HEK293 (cell line): ENCODE results near the gene FOXP1.

ENCODE experiments used
- CTCF ChIA-PET: fragments of 350-600 bp; formaldehyde crosslinking; extraction: SDS; loops from one replicate; lab custom pipeline; 2021; ENCODE audit warnings: antibody characterized with exemption; lab: Yijun Ruan, JAX
- POLR2A ChIA-PET: fragments of 300-600 bp; formaldehyde crosslinking; extraction: SDS; loops from one replicate; lab custom pipeline; 2020; ENCODE audit warnings: antibody characterized with exemption, inconsistent platforms; lab: Yijun Ruan, JAX
- H3K27ac ChIP-seq: fragments of 200-500 bp; sonication (Bioruptor generic); 2 replicates; pipeline ENCODE4 v1.5.1; 2014; ENCODE audit warnings: low read depth, low read length, control low read depth, inconsistent platforms; ENCODE audit errors: extremely low read depth
- H3K36me3 ChIP-seq, 2 experiments: fragments of 200-500 bp in 1 of 2; sonication (Bioruptor generic) in 1 of 2; 1 replicate in 1 of 2; 2 replicates in 1 of 2; pipeline ENCODE4 v1.5.1; 2014 to 2017; ENCODE audit warnings: inconsistent platforms in 2 of 2, low read length in 2 of 2; ENCODE audit not compliant: control insufficient read depth in 2 of 2, insufficient read depth in 1 of 2
- H3K4me1 ChIP-seq: fragments of 200-500 bp; sonication (Bioruptor generic); 2 replicates; pipeline ENCODE4 v1.5.1; 2014; ENCODE audit warnings: mild to moderate bottlenecking, low read length, inconsistent platforms; ENCODE audit not compliant: control insufficient read depth, insufficient read depth
- H3K4me3 ChIP-seq: 2 replicates; pipeline ENCODE4 v1.5.1; 2011; ENCODE audit warnings: low read depth, mild to moderate bottlenecking, control low read depth, low read length, moderate library complexity
- H3K9me3 ChIP-seq: fragments of 200-500 bp; sonication (Bioruptor generic); 2 replicates; pipeline ENCODE4 v1.5.1; 2014; ENCODE audit warnings: low read depth, low read length, inconsistent platforms; ENCODE audit not compliant: control insufficient read depth, insufficient read depth
- GLIS1 ChIP-seq: fragments of 450-650 bp; formaldehyde crosslinking; IDR thresholded peaks from 2 replicates; pipeline ENCODE4 v1.5.1; 2016; ENCODE audit warnings: missing biosample characterization, missing genetic modification characterization
- OSR2 ChIP-seq: fragments of 450-650 bp; formaldehyde crosslinking; IDR thresholded peaks from 2 replicates; pipeline ENCODE4 v1.5.1; 2016; ENCODE audit warnings: missing biosample characterization, missing genetic modification characterization
- SALL2 ChIP-seq: fragments of 450-650 bp; formaldehyde crosslinking; IDR thresholded peaks from 2 replicates; pipeline ENCODE4 v1.5.0; 2017; ENCODE audit warnings: missing biosample characterization, mild to moderate bottlenecking, missing genetic modification characterization, borderline replicate concordance
- SETDB1 ChIP-seq: IDR thresholded peaks from one replicate; pipeline ENCODE4 v1.6.1; 2017; ENCODE audit warnings: mild to moderate bottlenecking, low read length, moderate library complexity, mixed read lengths; ENCODE audit not compliant: insufficient read length
- ZBTB1 ChIP-seq: fragments of 450-650 bp; formaldehyde crosslinking; IDR thresholded peaks from 2 replicates; pipeline ENCODE4 v1.5.1; 2016; ENCODE audit warnings: missing biosample characterization, missing genetic modification characterization
- ZBTB6 ChIP-seq: fragments of 450-650 bp; formaldehyde crosslinking; IDR thresholded peaks from 2 replicates; pipeline ENCODE4 v1.5.1; 2017; ENCODE audit warnings: missing biosample characterization, missing genetic modification characterization
- ZNF214 ChIP-seq: fragments of 450-650 bp; formaldehyde crosslinking; IDR thresholded peaks from 2 replicates; pipeline ENCODE4 v1.5.1; 2017; ENCODE audit warnings: missing biosample characterization, mild to moderate bottlenecking, missing genetic modification characterization, borderline replicate concordance
- ZNF423 ChIP-seq: fragments of 450-650 bp; formaldehyde crosslinking; IDR thresholded peaks from 2 replicates; pipeline ENCODE4 v1.5.1; 2016; ENCODE audit warnings: missing biosample characterization, missing genetic modification characterization
- ZNF544 ChIP-seq: fragments of 450-650 bp; formaldehyde crosslinking; IDR thresholded peaks from 2 replicates; pipeline ENCODE4 v1.5.0; 2017; ENCODE audit warnings: missing biosample characterization, missing genetic modification characterization
- ZNF549 ChIP-seq: fragments of 450-650 bp; IDR thresholded peaks from 2 replicates; pipeline ENCODE4 v1.5.1; 2018; ENCODE audit warnings: missing biosample characterization, missing genetic modification characterization, mild to moderate bottlenecking, inconsistent platforms, moderate library complexity
- ZNF555 ChIP-seq: fragments of 450-650 bp; formaldehyde crosslinking; conservative IDR thresholded peaks from 2 replicates; pipeline ENCODE4 v1.5.1; 2017; ENCODE audit warnings: missing biosample characterization, mild to moderate bottlenecking, missing genetic modification characterization, inconsistent platforms
- ZNF670 ChIP-seq: fragments of 450-650 bp; formaldehyde crosslinking; IDR thresholded peaks from 2 replicates; pipeline ENCODE4 v1.5.1; 2016; ENCODE audit warnings: missing biosample characterization, missing genetic modification characterization, low read depth
- ZNF704 ChIP-seq: fragments of 450-650 bp; formaldehyde crosslinking; IDR thresholded peaks from 2 replicates; pipeline ENCODE4 v1.5.1; 2016; ENCODE audit warnings: missing biosample characterization, missing genetic modification characterization
- TF ChIP-seq, protein P1 (sequence below): fragments of 450-650 bp; formaldehyde crosslinking; IDR thresholded peaks from 2 replicates; pipeline ENCODE4 v1.5.1; 2016; ENCODE audit warnings: missing biosample characterization, missing genetic modification characterization
- TF ChIP-seq, protein P2 (sequence below): fragments of 450-650 bp; formaldehyde crosslinking; IDR thresholded peaks from 2 replicates; pipeline ENCODE4 v1.5.1; 2017; ENCODE audit warnings: missing biosample characterization, missing genetic modification characterization
- TF ChIP-seq, protein P3 (sequence below): fragments of 450-650 bp; formaldehyde crosslinking; IDR thresholded peaks from 2 replicates; pipeline ENCODE4 v1.5.1; 2016; ENCODE audit warnings: missing biosample characterization, missing genetic modification characterization, borderline replicate concordance

FOXP1 gene

GRCh38 chr3:71492566-71492965 is 91.0 kb downstream of the FOXP1 start:
- no peaks in the 10 kb centered on the region for H3K9me3 ChIP-seq
- H3K36me3 ChIP-seq = peaks cover 0 to 21% of the 10 kb centered on the region in 2 experiments; a peak in 1 of 3 replicates
- TF ChIP-seq ZNF555 (no peak), ZNF214 (tag by site-specific recombination) (no peak), GLIS1 (tag by site-specific recombination) (no peak), SALL2 (tag by site-specific recombination) (no peak), ZNF670 (tag by site-specific recombination) (no peak), ZNF544 (tag by site-specific recombination) (no peak), OSR2 (tag by site-specific recombination) (no peak), ZNF423 (tag by site-specific recombination) (no peak), ZBTB1 (tag by site-specific recombination) (no peak), ZBTB6 (no peak)
- TF ChIP-seq, protein P1, sequence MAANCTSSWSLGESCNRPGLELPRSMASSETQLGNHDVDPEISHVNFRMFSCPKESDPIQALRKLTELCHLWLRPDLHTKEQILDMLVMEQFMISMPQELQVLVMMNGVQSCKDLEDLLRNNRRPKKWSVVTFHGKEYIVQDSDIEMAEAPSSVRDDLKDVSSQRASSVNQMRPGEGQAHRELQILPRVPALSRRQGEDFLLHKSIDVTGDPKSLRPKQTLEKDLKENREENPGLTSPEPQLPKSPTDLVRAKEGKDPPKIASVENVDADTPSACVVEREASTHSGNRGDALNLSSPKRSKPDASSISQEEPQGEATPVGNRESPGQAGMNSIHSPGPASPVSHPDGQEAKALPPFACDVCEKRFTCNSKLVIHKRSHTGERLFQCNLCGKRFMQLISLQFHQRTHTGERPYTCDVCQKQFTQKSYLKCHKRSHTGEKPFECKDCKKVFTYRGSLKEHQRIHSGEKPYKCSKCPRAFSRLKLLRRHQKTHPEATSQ = no peak
- TF ChIP-seq, protein P2, sequence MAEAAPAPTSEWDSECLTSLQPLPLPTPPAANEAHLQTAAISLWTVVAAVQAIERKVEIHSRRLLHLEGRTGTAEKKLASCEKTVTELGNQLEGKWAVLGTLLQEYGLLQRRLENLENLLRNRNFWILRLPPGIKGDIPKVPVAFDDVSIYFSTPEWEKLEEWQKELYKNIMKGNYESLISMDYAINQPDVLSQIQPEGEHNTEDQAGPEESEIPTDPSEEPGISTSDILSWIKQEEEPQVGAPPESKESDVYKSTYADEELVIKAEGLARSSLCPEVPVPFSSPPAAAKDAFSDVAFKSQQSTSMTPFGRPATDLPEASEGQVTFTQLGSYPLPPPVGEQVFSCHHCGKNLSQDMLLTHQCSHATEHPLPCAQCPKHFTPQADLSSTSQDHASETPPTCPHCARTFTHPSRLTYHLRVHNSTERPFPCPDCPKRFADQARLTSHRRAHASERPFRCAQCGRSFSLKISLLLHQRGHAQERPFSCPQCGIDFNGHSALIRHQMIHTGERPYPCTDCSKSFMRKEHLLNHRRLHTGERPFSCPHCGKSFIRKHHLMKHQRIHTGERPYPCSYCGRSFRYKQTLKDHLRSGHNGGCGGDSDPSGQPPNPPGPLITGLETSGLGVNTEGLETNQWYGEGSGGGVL (tag by site-specific recombination) = no peak
- TF ChIP-seq, protein P3, sequence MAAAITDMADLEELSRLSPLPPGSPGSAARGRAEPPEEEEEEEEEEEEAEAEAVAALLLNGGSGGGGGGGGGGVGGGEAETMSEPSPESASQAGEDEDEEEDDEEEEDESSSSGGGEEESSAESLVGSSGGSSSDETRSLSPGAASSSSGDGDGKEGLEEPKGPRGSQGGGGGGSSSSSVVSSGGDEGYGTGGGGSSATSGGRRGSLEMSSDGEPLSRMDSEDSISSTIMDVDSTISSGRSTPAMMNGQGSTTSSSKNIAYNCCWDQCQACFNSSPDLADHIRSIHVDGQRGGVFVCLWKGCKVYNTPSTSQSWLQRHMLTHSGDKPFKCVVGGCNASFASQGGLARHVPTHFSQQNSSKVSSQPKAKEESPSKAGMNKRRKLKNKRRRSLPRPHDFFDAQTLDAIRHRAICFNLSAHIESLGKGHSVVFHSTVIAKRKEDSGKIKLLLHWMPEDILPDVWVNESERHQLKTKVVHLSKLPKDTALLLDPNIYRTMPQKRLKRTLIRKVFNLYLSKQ (tag by site-specific recombination) = no peak
- H3K4me1 ChIP-seq = peaks cover 6% of the 10 kb centered on the region; the same call in 1 of the 2 replicates
- CTCF ChIA-PET = no interaction called here
- no peak overlapping the region for H3K4me3 ChIP-seq
- H3K27ac ChIP-seq = no peak overlapping the region
- POLR2A ChIA-PET = no interaction called here

- TF ChIP-seq SETDB1 (peak; percentile 68), ZNF704 (tag by site-specific recombination) (no peak), ZNF549 (tag by site-specific recombination) (peak; percentile 68; the same call in 1 of the 2 replicates)
- TF ChIP-seq, all 188 proteins: peak for 2
- POLR2A ChIA-PET = interaction anchor here (0.5 kb wide), 1 partner anchor 181 kb away, joined by 3 read pairs; no protein-coding TSS in a partner anchor
- H3K4me3 ChIP-seq = no peak overlapping the region
- H3K27ac ChIP-seq = no peak overlapping the region
- peaks cover 0 to 21% of the 10 kb centered on the region in 2 experiments; a peak in 1 of 3 replicates for H3K36me3 ChIP-seq
- CTCF ChIA-PET = interaction anchor here (0.8 kb wide), 1 partner anchor 15 kb away, joined by 3 read pairs; no protein-coding TSS in a partner anchor
- H3K4me1 ChIP-seq = 0 out of 2 replicates have a peak, but pooled peaks cover 2% of the 10 kb centered on the region
- H3K9me3 ChIP-seq = no peaks in the 10 kb centered on the region
Measured at GRCh38 chr3:71491154-71491752, 92.3 kb downstream of the FOXP1 start.
